Right atrium auricular region (tissue), 2 donors: ENCODE data around the gene AZGP1. TPM values are rescaled to one million over a fixed set of nuclear protein-coding genes. Genes with fewer than 3 reads are reported as not detected.
"Not testable (repeated sequence)": the region's sequence is repeated elsewhere in the genome, so short reads cannot be mapped to it uniquely, and the experiment has no call there.

Experiments
- DNase-seq: peaks from one replicate; pipeline ENCODE4 v3.0.0-alpha.2; 2019; ENCODE audit warnings: low spot score
- H3K27ac ChIP-seq, 2 donors: fragments of 200-600 bp; sonication (generic); 1 replicate in 1 of 2; 2 replicates in 1 of 2; pipeline ENCODE4 v1.5.1; 2016 to 2019
- H3K27me3 ChIP-seq, 2 donors: fragments of 200-600 bp; sonication (generic); one replicate each; pipeline versions ENCODE4 v1.5.1 to v1.6.0; 2017 to 2019
- H3K36me3 ChIP-seq: fragments of 200-600 bp; sonication (generic); one replicate; pipeline ENCODE4 v1.5.1; 2016
- H3K4me1 ChIP-seq, 2 donors: fragments of 200-600 bp; sonication (generic); one replicate each; pipeline versions ENCODE4 v1.5.1 to v1.6.0; 2017 to 2019
- H3K4me3 ChIP-seq, 2 donors: fragments of 200-600 bp; sonication (generic); 1 replicate in 1 of 2; 2 replicates in 1 of 2; pipeline ENCODE4 v1.5.1; 2017 to 2019; ENCODE audit warnings: mild to moderate bottlenecking in 1 of 2, moderate library complexity in 1 of 2
- H3K9me3 ChIP-seq, 2 donors: fragments of 200-600 bp; sonication (generic); one replicate each; pipeline ENCODE4 v1.5.1; 2019
- CTCF ChIP-seq, 2 donors: fragments of 200-600 bp; sonication (generic); IDR thresholded peaks; one replicate each; pipeline ENCODE4 v1.5.1; 2019; ENCODE audit warnings: antibody characterized with exemption in 2 of 2
- total RNA-seq, 2 donors: library from RNA; depleted of rRNA; stranded (reverse); fragments of >200 nt; gene quantifications; one replicate each; pipeline ENCODE4 v1.1.0, GENCODE V29; 2016

Gene AZGP1
- total RNA-seq, 2 donors from 2014 or later, result 11.3 to 46.5 TPM

GRCh38 chr7:100013328-100013676 is 37.5 kb upstream of the AZGP1 start:
- DNase-seq, result no peak
- H3K4me1 ChIP-seq, result peaks cover 0 to 24% of the 10 kb centered on the region in 2 donors
- no peak overlapping the region for H3K27ac ChIP-seq
- H3K9me3 ChIP-seq, result no peaks in the 10 kb centered on the region
- H3K36me3 ChIP-seq, result peaks cover 3% of the 10 kb centered on the region
- no peak overlapping the region for H3K4me3 ChIP-seq
- no peaks in the 10 kb centered on the region for H3K27me3 ChIP-seq
- no peak for TF ChIP-seq CTCF (IDR thresholded peaks at IDR 0.05)

- not testable (repeated sequence) for H3K9me3 ChIP-seq, DNase-seq, H3K27ac ChIP-seq, H3K27me3 ChIP-seq, H3K36me3 ChIP-seq, H3K4me3 ChIP-seq
- peaks cover 0 to 20% of the 10 kb centered on the region in 2 donors for H3K4me1 ChIP-seq
These were observed 36.8 kb upstream of the AZGP1 start for GRCh38 chr7:100012385-100013327.

- Histone ChIP-seq H3K27me3 (no peaks in the 10 kb centered on the region), H3K4me3 (no peak overlapping the region), H3K9me3 (no peaks in the 10 kb centered on the region), H3K4me1 (peaks cover 0 to 9% of the 10 kb centered on the region in 2 donors), H3K36me3 (peaks cover 3% of the 10 kb centered on the region), H3K27ac (no peak overlapping the region)
- DNase-seq, result no peak
- TF ChIP-seq CTCF (IDR thresholded peaks at IDR 0.05), result no peak
These were observed 35.7 kb upstream of the AZGP1 start for GRCh38 chr7:100011516-100011915.

- TF ChIP-seq CTCF (IDR thresholded peaks at IDR 0.05), result no peak
- no peaks in the 10 kb centered on the region for H3K9me3 ChIP-seq
- no peak overlapping the region for H3K27ac ChIP-seq
- peaks cover 3% of the 10 kb centered on the region for H3K36me3 ChIP-seq
- H3K4me1 ChIP-seq, result peaks cover 0 to 4% of the 10 kb centered on the region in 2 donors
- H3K4me3 ChIP-seq, result no peak overlapping the region
- no peaks in the 10 kb centered on the region for H3K27me3 ChIP-seq
- no peak for DNase-seq
These were observed 35.1 kb upstream of the AZGP1 start for GRCh38 chr7:100010901-100011300.

- DNase-seq, H3K27ac ChIP-seq, H3K27me3 ChIP-seq, H3K4me3 ChIP-seq, H3K9me3 ChIP-seq, H3K4me1 ChIP-seq, H3K36me3 ChIP-seq: not testable (repeated sequence)
These were observed 34.1 kb upstream of the AZGP1 start for GRCh38 chr7:100009952-100010351.

GRCh38 chr7:100008525-100008924 is 32.7 kb upstream of the AZGP1 start:
- no peak for DNase-seq
- TF ChIP-seq CTCF (IDR thresholded peaks at IDR 0.05), result no peak
- Histone ChIP-seq H3K27me3 (no peaks in the 10 kb centered on the region), H3K4me3 (no peak overlapping the region), H3K27ac (no peak overlapping the region), H3K36me3 (no peaks in the 10 kb centered on the region), H3K4me1 (no peaks in the 10 kb centered on the region), H3K9me3 (no peaks in the 10 kb centered on the region)

- no peaks in the 10 kb centered on the region for H3K27me3 ChIP-seq
- TF ChIP-seq CTCF (IDR thresholded peaks at IDR 0.05), result no peak
- no peak overlapping the region for H3K27ac ChIP-seq
- H3K9me3 ChIP-seq, result no peaks in the 10 kb centered on the region
- no peak for DNase-seq
- H3K4me3 ChIP-seq, result no peak overlapping the region
- H3K36me3 ChIP-seq, result no peaks in the 10 kb centered on the region
- H3K4me1 ChIP-seq, result no peaks in the 10 kb centered on the region
These were observed 32.1 kb upstream of the AZGP1 start for GRCh38 chr7:100007887-100008286.
